IMR-90 (cell line): Measurements from ENCODE around the gene TUBA8. TPM values are rescaled to one million over a fixed set of nuclear protein-coding genes. Genes with fewer than 3 reads are reported as not detected.
"Not testable (repeated sequence)": the region's sequence is repeated elsewhere in the genome, so short reads cannot be mapped to it uniquely, and the experiment has no call there.

Experiments used
- ATAC-seq: fragments of 200-7000 bp; cut with Tn5 transposase; 2 replicates; pipeline ENCODE4 v1.9.1; 2020; ENCODE audit warnings: low read depth, mild to moderate bottlenecking, moderate library complexity
- BruUV-seq: library from RNA; stranded (reverse); fragments of 400-500 nt; replicated peaks from 2 replicates; lab custom pipeline; 2021; lab: Mats Ljungman, UMichigan
- CTCF ChIA-PET: fragments of 300-600 bp; formaldehyde crosslinking; extraction: SDS; loops from one replicate; lab custom pipeline; 2021; ENCODE audit warnings: antibody characterized with exemption; lab: Yijun Ruan, JAX
- POLR2A ChIA-PET: fragments of 300-600 bp; sonication (Branson Sonifier 250); formaldehyde crosslinking; loops from one replicate; lab custom pipeline; 2022; ENCODE audit warnings: antibody characterized with exemption; ENCODE audit not compliant: unreplicated experiment; lab: Charles Lee
- DNase-seq: peaks from one replicate; pipeline ENCODE4 v3.0.0; 2013
- H2AFZ ChIP-seq: replicated peaks from 2 replicates; pipeline ENCODE3; 2013; ENCODE audit warnings: low read length, mild to moderate bottlenecking; ENCODE audit not compliant: poor library complexity
- H2AK5ac ChIP-seq: 2 replicates; pipeline ENCODE4 v1.6.1; 2013; ENCODE audit warnings: low read depth, low read length, inconsistent platforms
- H2AK9ac ChIP-seq: replicated peaks from 2 replicates; pipeline ENCODE3; 2013; ENCODE audit warnings: mild to moderate bottlenecking, low read depth, low read length, moderate library complexity; ENCODE audit not compliant: poor library complexity
- H2BK120ac ChIP-seq: 2 replicates; pipeline ENCODE4 v1.6.1; 2013; ENCODE audit warnings: low read depth, low read length, inconsistent platforms
- H2BK15ac ChIP-seq: 3 replicates; pipeline ENCODE4 v1.6.1; 2013; ENCODE audit warnings: low read depth, low read length, inconsistent platforms
- H2BK20ac ChIP-seq: 2 replicates; pipeline ENCODE4 v1.6.1; 2013; ENCODE audit warnings: low read depth, mild to moderate bottlenecking, inconsistent platforms, low read length, moderate library complexity
- H2BK5ac ChIP-seq: 2 replicates; pipeline ENCODE4 v1.6.1; 2013; ENCODE audit warnings: mild to moderate bottlenecking, low read depth, low read length, inconsistent platforms; ENCODE audit not compliant: poor library complexity, severe bottlenecking
- H3K14ac ChIP-seq: replicated peaks from 2 replicates; pipeline ENCODE4 v1.6.1; 2013; ENCODE audit warnings: low read depth, low read length, inconsistent platforms
- H3K18ac ChIP-seq: 2 replicates; pipeline ENCODE4 v1.6.1; 2013; ENCODE audit warnings: low read depth, low read length, control low read depth
- H3K23ac ChIP-seq: 2 replicates; pipeline ENCODE4 v1.6.1; 2013; ENCODE audit warnings: low read depth, low read length, inconsistent platforms
- H3K27ac ChIP-seq: 2 replicates; pipeline ENCODE4 v1.5.1; 2013; ENCODE audit warnings: mild to moderate bottlenecking, control low read depth, low read length; ENCODE audit not compliant: insufficient read depth
- H3K27me3 ChIP-seq: 2 replicates; pipeline ENCODE4 v1.6.1; 2013; ENCODE audit warnings: low read length; ENCODE audit not compliant: control insufficient read depth, insufficient read depth
- H3K36me3 ChIP-seq: 2 replicates; pipeline ENCODE4 v1.6.1; 2013; ENCODE audit warnings: low read length, mixed read lengths; ENCODE audit not compliant: control insufficient read depth, insufficient read depth
- H3K4ac ChIP-seq: 2 replicates; pipeline ENCODE4 v1.6.1; 2013; ENCODE audit warnings: low read depth, low read length, inconsistent platforms
- H3K4me1 ChIP-seq: 2 replicates; pipeline ENCODE4 v1.6.1; 2013; ENCODE audit warnings: low read length, mixed read lengths; ENCODE audit not compliant: control insufficient read depth, insufficient read depth
- H3K4me2 ChIP-seq: 2 replicates; pipeline ENCODE4 v1.6.1; 2013; ENCODE audit warnings: low read depth, mild to moderate bottlenecking, control low read depth, low read length, moderate library complexity
- H3K4me3 ChIP-seq: 2 replicates; pipeline ENCODE4 v1.5.1; 2013; ENCODE audit warnings: low read depth, mild to moderate bottlenecking, control low read depth, low read length, moderate library complexity; ENCODE audit not compliant: insufficient read depth
- H3K56ac ChIP-seq: 2 replicates; pipeline ENCODE4 v1.6.1; 2013; ENCODE audit warnings: low read length, inconsistent platforms; ENCODE audit not compliant: insufficient read depth; ENCODE audit errors: extremely low read depth
- H3K79me1 ChIP-seq, 2 experiments: 2 replicates each; pipeline ENCODE4 v1.6.1; 2013; ENCODE audit warnings: low read length in 2 of 2, inconsistent platforms in 1 of 2, low read depth in 1 of 2
- H3K9ac ChIP-seq: 2 replicates; pipeline ENCODE4 v1.6.1; 2013; ENCODE audit warnings: low read depth, low read length, control low read depth
- H3K9me1 ChIP-seq: 2 replicates; pipeline ENCODE4 v1.6.1; 2013; ENCODE audit warnings: low read length, inconsistent platforms; ENCODE audit not compliant: insufficient read depth
- H3K9me3 ChIP-seq: 2 replicates; pipeline ENCODE4 v1.6.1; 2013; ENCODE audit warnings: low read length; ENCODE audit not compliant: control insufficient read depth, insufficient read depth
- H4K20me1 ChIP-seq: 2 replicates; pipeline ENCODE4 v1.6.1; 2013; ENCODE audit warnings: low read length, inconsistent platforms; ENCODE audit not compliant: insufficient read depth
- H4K5ac ChIP-seq: 2 replicates; pipeline ENCODE4 v1.6.1; 2013; ENCODE audit warnings: mild to moderate bottlenecking, low read depth, low read length, control low read depth
- H4K8ac ChIP-seq, 2 experiments: 2 replicates each; pipeline ENCODE4 v1.6.1; 2013; ENCODE audit warnings: low read depth in 2 of 2, low read length in 2 of 2, control low read depth in 1 of 2, inconsistent platforms in 1 of 2
- H4K91ac ChIP-seq: 2 replicates; pipeline ENCODE4 v1.6.1; 2013; ENCODE audit warnings: low read depth, low read length, inconsistent platforms; ENCODE audit not compliant: insufficient read depth
- WGBS, 2 experiments: methylation state at CpG; one replicate each; pipeline versions ENCODE4 v1.1.5 to v1.1.7; 2013; ENCODE audit warnings: missing lambda C conversion rate in 2 of 2; ENCODE audit not compliant: insufficient read length in 1 of 2; ENCODE audit errors: extremely low coverage in 2 of 2; 5-methylcytosine and 5-hydroxymethylcytosine counted together
- dilution Hi-C: fragments of 300-500 bp; cut with HindIII; formaldehyde crosslinking; loops from one replicate; pipeline ENCODE4 v1.14.3; 2018; ENCODE audit warnings: low sequenced_read_pairs; ENCODE audit not compliant: unreplicated experiment
- in situ Hi-C: fragments of 300-500 bp; cut with MboI; formaldehyde crosslinking; loops from 3 replicates; pipeline ENCODE4 v1.14.3; 2019; ENCODE audit warnings: low sequenced_read_pairs, inconsistent platforms, mixed read lengths
- intact Hi-C: fragments of 100-400 bp; cut with micrococcal nuclease; formaldehyde crosslinking; loops from 2 replicates; pipeline ENCODE4 v1.10.0; 2022
- polyA plus RNA-seq, 3 experiments: library from polyadenylated mRNA; depleted of rRNA; stranded (reverse); fragments of >200 nt; gene quantifications; 2 replicates each; pipeline ENCODE4 v1.2.3, GENCODE V29; 2012; ENCODE audit warnings: low replicate concordance in 1 of 3
- total RNA-seq: library from RNA; depleted of rRNA; stranded (reverse); fragments of >200 nt; gene quantifications from 2 replicates; pipeline ENCODE4 v1.2.3, GENCODE V29; 2012

TUBA8 gene
- total and polyA plus RNA-seq, 2 of the 4 experiments (the other 2 are of a cell fraction): 1.4 to 2.2 TPM

- H3K23ac ChIP-seq, H4K5ac ChIP-seq, H3K4ac ChIP-seq, H2AK5ac ChIP-seq, H3K4me3 ChIP-seq, H3K4me2 ChIP-seq, H4K20me1 ChIP-seq, H3K18ac ChIP-seq, CTCF ChIA-PET, POLR2A ChIA-PET, ATAC-seq, in situ Hi-C loops, H2BK120ac ChIP-seq, H3K9me3 ChIP-seq, H2AFZ ChIP-seq, H3K36me3 ChIP-seq, H3K79me1 ChIP-seq, H3K27me3 ChIP-seq, H4K8ac ChIP-seq, H3K27ac ChIP-seq, H2BK5ac ChIP-seq, H3K9me1 ChIP-seq, H2BK15ac ChIP-seq, BruUV-seq, H2BK20ac ChIP-seq, H3K9ac ChIP-seq, intact Hi-C loops, H4K91ac ChIP-seq, dilution Hi-C loops, DNase-seq, H2AK9ac ChIP-seq, H3K4me1 ChIP-seq, H3K56ac ChIP-seq, H3K14ac ChIP-seq: not testable (repeated sequence)
- 86% methylated on average over 3 of the region's 7 CpGs; no CpG with 5 or more reads in 1 of the 2 experiments for WGBS, 2 experiments
Measured at GRCh38 chr22:18105981-18106380, 4.6 kb upstream of the TUBA8 start.

- H3K9me1 ChIP-seq, H2AK9ac ChIP-seq, CTCF ChIA-PET, H4K91ac ChIP-seq, H3K9me3 ChIP-seq, BruUV-seq, dilution Hi-C loops, H3K4me1 ChIP-seq, H2BK5ac ChIP-seq, H3K9ac ChIP-seq, H3K4me3 ChIP-seq, H2AK5ac ChIP-seq, H2AFZ ChIP-seq, intact Hi-C loops, H3K14ac ChIP-seq, H2BK20ac ChIP-seq, H3K4me2 ChIP-seq, POLR2A ChIA-PET, H2BK15ac ChIP-seq, H2BK120ac ChIP-seq, H3K4ac ChIP-seq, H3K27me3 ChIP-seq, H3K79me1 ChIP-seq, in situ Hi-C loops, DNase-seq, H3K36me3 ChIP-seq, H4K5ac ChIP-seq, H4K20me1 ChIP-seq, H3K18ac ChIP-seq, H3K23ac ChIP-seq, H3K27ac ChIP-seq, H3K56ac ChIP-seq, ATAC-seq, H4K8ac ChIP-seq: not testable (repeated sequence)
- WGBS, 2 experiments: 90% methylated on average over 2 of the region's 4 CpGs; no CpG with 5 or more reads in 1 of the 2 experiments
Measured at GRCh38 chr22:18106550-18107341, 3.9 kb upstream of the TUBA8 start.
